GM12874 (cell line): Measurements from ENCODE around the gene ABCC8.

Experiments
- CTCF ChIP-seq: IDR thresholded peaks from 2 replicates; pipeline ENCODE4 v1.5.1; 2011; ENCODE audit warnings: low read depth, mild to moderate bottlenecking, control low read depth, low read length, moderate library complexity; ENCODE audit not compliant: insufficient read depth

ABCC8 gene

DNA sequence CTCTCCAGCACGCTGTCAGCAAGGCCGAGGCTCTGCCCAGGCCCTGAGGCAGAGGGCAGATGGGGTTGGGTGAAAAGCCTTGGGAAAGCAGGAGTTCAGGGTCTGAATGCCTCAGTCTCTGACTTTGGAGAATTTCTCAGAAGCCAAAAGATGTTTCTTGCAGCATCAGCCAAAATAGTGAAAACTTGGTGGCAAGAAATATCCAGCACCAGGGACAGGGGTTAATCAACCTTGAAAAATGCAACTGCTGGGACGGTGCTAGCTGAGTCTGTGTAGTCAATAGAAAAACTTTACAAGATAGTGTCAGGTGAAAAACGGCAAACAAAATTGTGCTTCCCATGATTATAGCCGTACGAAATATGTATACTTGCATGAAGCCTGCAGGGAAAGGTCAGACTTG is 1.4 kb upstream of the ABCC8 start:
- TF ChIP-seq CTCF = no peak

DNA sequence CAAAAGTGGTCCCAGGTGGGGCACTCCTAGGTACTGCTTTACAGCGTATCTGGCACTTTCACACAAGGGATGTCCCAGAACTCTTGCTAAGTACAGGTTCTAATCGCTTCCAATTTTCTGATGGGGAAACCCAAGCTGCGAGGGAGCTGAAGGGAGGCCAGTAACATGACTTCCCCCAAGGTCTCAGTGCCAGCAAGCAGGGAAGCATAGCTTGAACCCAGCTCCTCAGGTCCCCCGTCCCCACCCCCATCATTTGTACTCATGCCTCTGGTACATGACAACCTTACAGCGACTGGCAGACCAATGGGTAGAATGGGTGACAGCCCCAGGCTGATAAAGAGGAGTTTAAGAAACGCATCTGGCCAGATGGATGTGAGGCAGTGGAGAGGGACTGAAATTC is 716 bp upstream of the ABCC8 start:
- no peak for TF ChIP-seq CTCF

DNA sequence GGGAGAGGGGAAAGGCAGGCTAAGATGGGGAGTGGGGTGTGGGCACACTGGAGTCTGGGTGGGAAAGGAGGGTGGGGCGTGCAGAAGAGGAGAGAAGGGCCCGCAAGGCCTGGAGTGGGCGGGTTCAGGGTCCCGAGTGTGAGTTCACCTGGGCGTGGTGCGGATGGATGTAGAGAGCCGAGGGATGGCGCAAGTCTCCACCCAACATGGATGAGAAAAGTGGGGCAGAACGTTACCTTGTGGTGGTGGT is 364 bp upstream of the ABCC8 start:
- no peak for TF ChIP-seq CTCF

GRCh38 chr11:17475666-17476316 is 854 bp downstream of the ABCC8 start:
- no peak for TF ChIP-seq CTCF

- TF ChIP-seq CTCF = no peak
Measured at GRCh38 chr11:17473071-17473744, 3.4 kb downstream of the ABCC8 start.

DNA sequence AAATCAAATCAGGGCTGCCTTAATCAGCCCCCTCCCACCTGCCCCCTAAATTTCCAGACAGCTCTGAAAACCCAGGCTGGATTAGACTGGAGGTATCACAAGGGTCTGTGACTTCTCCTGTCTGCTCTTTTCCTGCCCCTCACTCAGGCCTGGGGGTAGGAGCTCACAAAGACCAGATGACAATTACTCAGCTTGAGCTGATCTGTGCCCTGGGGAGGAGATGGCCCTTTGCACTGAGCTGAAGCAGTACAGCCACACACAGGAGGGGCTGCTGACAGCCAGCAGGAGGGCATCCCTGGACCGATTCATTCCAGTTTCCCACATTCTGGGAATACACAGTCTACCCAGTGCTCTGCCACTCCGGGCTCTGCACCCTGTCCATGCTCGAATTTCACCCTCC is 4.2 kb downstream of the ABCC8 start:
- TF ChIP-seq CTCF = no peak

GRCh38 chr11:17471501-17471900 is 5.1 kb downstream of the ABCC8 start:
- no peak for TF ChIP-seq CTCF

DNA sequence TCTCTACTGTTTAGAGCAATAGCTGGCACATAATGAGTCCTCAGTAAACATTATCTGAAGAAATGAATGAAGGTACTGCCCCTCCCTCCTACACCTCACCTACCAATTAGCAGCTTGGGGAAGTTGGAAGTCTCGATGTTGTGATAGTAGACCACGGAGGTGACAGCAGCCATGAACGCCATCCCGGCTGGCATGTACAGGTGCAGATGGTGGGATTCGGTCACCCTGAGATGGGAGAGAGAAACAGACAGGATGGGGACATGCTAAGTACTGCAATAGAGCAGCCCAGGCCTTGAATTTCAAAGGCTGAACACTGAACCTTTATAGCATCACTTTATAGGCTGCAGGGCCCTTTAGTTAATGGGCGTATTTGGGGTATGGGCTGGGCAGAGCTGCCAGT is 6.6 kb downstream of the ABCC8 start:
- no peak for TF ChIP-seq CTCF
